Measurements from ENCODE around the gene MYO18B.

MYO18B gene

DNA sequence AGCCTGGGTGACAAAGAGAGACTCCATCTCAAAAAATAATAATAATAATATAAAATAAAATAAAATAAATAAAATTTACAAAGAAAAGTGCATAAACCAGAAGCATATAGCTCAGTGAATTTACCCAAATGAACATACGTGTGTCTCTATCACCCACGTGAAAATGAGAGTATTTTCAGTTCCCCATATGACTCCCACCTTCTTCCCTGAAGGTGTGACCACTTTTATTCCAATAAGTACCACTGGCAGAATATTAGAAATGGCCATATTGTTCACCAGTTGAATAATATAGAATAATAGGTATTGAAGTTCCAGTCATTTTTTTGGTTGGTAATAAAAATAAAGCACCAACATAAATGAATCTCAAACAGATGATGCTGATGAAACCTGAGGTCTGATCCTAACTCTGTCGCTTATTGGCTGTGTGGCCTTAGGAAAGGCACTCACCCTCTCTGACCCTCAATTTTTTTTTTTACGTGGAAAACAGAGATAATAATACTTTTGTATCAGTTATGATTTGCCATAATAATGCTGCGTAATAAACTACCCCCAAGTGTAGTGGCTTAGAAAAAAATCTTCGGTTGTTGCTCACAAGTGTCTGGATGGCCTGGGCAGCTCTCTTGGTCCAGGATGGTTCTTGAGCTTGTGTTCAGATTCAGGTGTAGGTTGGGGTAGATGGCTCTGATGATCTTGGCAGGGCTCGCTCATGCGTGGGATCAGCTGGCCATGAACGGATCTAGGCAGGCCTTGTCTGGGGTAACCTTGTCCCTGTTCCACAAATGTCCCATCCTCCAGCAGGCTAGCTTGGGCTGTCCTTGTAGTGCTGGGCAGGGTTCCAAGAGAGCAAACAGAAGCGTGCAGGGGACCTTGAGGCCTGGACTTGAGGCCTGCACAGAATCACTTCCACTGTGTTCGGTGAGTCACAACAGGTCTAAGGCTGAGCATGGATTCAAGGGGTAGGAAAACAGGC is 88.1 kb downstream of the MYO18B start:
- DNase-seq, result peak; percentile 11

DNA sequence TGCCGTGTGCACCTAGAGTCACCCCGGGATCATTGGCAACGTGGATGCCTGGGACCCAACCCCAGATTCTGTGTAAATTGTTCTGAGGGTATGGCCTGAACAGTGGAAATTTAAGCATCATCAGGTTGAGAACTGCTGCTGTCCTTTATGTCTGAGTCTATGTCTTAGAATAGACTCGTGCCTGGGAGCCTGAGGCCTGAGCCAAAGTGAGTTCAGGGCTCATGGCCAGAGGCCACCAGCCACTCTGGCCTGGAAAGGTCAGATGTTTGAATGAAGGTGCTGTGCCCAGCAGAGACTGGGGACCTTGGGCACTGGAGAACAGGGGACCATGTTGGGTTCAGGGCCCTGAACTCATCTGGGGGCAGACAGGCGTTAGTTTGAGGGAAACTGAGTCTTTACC is 91.1 kb downstream of the MYO18B start:
- no peak for DNase-seq

DNA sequence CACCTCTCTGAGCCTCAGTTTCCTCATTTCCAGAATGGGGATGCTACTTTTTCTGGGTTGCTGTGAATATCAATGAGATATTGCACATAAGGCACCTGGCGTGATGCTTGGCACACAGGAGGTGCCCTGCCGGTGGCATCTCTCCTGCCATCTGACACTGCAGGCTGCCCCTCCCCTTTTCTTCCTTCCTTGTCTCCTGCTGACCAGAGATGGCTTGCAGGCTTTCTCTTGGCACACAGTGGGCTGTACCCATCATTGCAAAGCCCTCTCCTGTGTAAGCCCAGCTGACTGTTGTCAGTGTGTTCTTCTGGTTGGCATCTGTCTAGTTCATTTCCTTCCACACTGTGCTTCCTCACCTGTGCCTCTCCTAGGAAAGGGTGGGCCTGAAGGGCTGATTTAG is 91.7 kb downstream of the MYO18B start:
- no peak for DNase-seq

- DNase-seq, result no peak
Measured at GRCh38 chr22:25834490-25834889, 92.5 kb downstream of the MYO18B start.

DNA sequence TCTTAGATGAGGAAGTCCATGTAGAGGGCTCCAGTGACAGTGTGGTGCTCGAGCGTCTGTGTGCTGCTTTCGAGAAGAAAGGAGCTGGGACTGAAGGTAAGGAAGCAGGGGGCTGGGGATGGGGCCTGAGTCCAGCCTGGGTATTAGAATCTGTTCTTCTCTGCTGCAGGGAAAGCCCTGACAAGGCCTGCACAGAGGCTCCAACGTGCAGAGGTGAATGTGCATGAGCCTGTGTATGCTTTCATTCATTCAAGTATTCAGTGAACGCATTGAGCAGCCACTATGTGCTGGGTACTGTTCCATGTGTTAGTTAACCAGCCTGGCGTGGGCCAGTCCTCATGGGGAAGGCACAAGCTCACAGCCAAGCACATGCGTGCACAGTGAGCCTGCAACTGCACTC is 93.4 kb downstream of the MYO18B start:
- DNase-seq, result no peak

GRCh38 chr22:25837288-25837900 is 95.4 kb downstream of the MYO18B start:
- DNase-seq, result no peak

- no peak for DNase-seq
Measured at GRCh38 chr22:25838960-25839741, 97.2 kb downstream of the MYO18B start.

DNA sequence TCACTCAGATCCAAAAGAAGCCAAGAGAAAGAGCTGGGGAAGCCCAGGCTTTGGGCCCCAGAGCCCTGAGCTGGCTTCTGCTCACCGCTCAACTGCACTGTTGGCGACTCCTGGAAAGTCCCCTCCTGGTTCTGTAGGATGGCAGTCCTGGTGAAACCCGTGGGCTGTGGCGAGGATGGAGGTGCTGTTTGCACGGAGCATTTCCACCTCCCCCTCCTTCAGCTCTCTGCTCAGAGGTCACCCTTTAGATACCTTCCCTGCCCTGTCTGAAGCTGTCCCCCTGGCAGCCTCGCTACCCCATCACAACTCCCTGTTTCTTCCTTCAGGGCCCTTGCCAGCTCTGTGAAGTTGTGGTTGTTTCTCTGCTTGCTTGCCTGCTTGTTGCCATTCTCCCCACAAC is 97.8 kb downstream of the MYO18B start:
- DNase-seq, result no peak

DNA sequence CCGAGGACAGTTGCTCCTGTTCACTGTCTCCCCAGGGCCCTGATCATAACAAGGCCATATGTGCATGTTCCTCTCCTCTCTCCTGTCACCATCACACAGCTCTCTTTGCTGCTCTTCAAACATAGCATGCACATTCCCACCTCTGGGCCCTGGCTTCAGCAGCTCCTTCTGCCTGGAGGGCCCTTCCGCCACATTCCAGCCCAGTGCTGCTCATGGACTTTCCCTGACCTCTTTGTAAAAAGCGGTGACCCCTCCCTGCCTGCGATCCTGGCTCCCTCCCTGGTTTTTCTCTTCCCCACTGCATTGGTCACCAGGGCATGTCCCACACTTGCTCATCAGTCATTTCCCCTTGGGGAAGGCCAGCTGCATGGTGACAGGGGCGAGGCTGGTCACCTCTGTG is 98.2 kb downstream of the MYO18B start:
- DNase-seq, result no peak

- DNase-seq, result no peak
Measured at GRCh38 chr22:25840891-25841290, 98.9 kb downstream of the MYO18B start.

- no peak for DNase-seq
Measured at GRCh38 chr22:25841775-25842174, 99.8 kb downstream of the MYO18B start.

DNA sequence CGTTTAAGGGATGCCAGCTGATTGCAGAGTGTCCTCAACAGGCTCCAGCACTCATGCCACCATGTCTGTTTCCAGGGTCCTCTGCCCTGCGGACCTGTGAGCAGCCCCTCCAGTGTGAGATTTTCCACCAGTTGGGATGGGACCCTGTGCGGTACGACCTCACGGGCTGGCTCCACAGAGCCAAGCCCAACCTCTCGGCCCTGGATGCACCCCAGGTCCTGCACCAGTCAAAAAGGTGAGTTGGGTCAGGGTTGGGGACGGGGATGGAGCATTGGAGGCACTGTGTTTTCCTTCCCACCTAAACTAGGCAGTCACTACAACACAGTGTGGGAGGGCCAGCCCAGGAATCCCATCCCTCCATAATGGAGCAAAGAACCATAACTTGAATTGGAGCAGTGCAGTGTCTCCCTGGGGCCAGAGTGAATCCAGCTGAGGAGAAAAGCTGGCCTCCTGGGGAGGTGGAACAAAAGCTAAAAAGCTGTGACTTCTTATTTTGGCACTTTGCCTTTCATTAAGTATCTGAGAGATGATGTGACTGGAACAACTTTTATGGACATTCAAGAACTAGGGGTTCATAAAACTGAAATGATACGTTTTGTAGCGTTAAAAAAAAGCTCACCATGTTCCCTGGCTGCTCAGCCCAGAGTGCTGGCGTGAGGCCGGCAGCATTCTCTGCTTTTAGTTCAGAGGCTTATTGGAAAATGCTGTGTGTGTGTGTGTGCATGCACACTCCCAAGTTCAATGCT is 101.8 kb downstream of the MYO18B start:
- no peak for DNase-seq

- no peak for DNase-seq
Measured at GRCh38 chr22:25844601-25845000, 102.6 kb downstream of the MYO18B start.

GRCh38 chr22:25845985-25846745 is 104.2 kb downstream of the MYO18B start:
- DNase-seq, result no peak

- DNase-seq, result no peak
Measured at GRCh38 chr22:25847451-25847850, 105.5 kb downstream of the MYO18B start.

GRCh38 chr22:25848954-25849353 is 107.0 kb downstream of the MYO18B start:
- no peak for DNase-seq

GRCh38 chr22:25849522-25849921 is 107.5 kb downstream of the MYO18B start:
- DNase-seq, result no peak

GRCh38 chr22:25852223-25852622 is 110.2 kb downstream of the MYO18B start:
- no peak for DNase-seq

- no peak for DNase-seq
Measured at GRCh38 chr22:25853078-25853477, 111.1 kb downstream of the MYO18B start.

DNA sequence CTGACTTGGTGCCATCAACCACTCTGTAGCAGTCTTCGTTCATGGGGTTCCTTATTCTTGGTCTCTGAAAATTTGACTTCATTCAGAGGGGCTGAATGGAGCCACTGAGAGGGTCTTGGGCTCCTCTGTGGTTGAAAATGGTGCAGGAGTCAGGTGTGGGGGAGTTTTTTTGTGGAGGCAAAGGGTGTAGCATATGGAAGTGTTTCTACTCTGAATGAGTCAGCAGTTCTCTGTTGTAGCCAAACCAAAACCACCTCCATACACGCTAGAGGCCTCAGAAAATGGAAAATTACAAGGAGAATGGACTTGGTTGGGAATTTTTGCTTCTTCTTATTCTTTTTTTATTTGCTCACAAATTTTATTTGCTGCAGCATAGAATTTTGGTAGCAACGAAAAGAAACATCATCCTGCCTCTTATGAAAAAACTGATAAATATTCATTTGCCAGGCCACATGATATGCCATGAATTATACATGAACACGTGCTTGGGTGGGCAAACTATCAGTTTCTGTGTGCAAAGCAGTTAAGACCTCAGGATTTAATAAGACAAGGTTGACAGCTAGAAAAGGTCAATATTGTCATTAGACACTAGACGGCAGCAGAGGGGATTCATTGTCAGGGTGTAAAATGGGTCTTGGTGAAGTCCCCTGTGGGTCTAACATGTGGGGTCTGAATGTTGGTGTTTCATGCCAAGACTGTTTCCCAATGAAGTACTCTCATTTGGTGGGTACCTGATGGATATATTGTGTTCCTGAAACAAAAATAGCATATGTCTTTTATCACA is 111.7 kb downstream of the MYO18B start:
- no peak for DNase-seq

DNA sequence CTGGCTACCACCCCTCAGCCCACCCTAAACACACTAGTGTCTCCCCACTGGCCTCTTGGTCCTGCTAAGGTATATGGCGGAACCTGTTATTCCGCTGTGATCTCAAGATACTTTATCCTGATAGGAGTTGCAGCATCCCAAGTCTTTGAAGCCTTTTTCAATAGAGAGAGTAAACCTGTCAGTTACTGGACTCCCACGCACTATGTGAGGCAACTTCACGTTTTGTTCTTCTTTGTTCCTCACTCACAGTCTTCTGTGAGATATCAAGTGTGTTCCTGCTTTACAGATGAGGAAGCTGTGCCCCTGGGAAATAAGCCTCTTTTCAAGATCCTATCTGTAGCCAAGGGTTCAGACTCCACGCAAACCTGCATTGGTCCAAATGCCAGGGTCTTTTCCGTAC is 127.8 kb downstream of the MYO18B start:
- DNase-seq, result no peak

Measured in NCI-H1105 treated with DMSO at 0.1 percent for 48 hours (cell line).